Measurements from ENCODE around the gene NSRP1. TPM values are rescaled to one million over a fixed set of nuclear protein-coding genes. Genes with fewer than 3 reads are reported as not detected.
"Not testable (repeated sequence)": the region's sequence is repeated elsewhere in the genome, so short reads cannot be mapped to it uniquely, and the experiment has no call there.

NSRP1 gene
- total RNA-seq, 1 donor from 2014 or later, result 16.3 TPM

DNA sequence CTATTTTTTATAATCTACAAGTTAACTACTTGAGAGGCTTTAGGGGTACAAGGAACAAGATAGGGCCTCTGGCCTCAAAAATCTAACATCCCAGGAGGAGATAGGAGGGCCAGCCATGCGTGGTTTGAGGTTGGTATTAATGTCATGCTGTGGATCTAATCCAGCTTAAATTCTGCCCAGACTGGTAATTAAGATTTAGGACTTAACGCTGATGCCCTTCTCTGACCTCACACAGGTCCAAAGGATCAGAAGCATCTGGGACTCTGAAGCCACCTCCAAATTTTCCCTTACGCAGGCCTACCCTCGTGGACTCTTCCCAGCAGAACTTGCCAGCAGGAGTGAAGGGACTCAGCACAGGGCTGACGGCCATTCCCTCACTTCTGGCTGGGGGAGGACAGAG is 103.8 kb downstream of the NSRP1 start:
- no peak for DNase-seq (ENCODE audit: low read depth)

DNA sequence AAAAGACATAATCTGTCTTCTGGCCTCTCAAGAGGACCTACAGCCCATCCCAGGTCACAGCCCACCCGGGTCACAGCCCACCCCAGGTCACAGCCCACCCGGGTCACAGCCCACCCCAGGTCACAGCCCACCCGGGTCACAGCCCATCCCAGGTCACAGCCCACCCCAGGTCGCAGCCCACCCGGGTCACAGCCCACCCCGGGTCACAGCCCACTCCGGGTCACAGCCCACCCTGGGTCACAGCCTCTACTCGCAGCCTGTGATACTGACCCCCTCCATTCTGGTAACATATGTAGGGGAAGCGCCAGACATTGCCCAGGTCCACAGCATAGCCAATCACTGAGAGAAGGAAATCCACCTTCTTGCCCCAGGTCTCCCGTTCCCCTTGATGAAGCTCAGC is 104.7 kb downstream of the NSRP1 start:
- DNase-seq (ENCODE audit: low read depth), result no peak

DNA sequence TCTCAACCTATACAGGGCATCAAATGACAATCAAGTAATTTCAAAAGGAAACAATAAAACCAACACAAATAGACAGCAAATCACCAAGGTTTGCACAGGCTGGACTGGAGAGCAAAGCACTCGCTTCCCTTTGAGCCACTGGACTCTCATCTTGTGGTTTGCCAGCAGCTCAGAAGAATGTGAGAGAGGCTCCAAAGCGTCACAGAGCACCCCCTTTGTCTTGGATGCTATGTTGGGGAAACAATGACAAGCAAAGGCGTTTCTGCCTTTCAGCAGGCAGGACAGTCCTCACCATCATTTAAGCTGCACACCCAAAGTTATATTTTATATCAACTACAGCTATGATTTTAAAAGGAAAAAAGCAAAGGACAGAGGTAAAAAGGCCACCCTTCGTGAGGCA is 105.6 kb downstream of the NSRP1 start:
- no peak for DNase-seq (ENCODE audit: low read depth)

DNA sequence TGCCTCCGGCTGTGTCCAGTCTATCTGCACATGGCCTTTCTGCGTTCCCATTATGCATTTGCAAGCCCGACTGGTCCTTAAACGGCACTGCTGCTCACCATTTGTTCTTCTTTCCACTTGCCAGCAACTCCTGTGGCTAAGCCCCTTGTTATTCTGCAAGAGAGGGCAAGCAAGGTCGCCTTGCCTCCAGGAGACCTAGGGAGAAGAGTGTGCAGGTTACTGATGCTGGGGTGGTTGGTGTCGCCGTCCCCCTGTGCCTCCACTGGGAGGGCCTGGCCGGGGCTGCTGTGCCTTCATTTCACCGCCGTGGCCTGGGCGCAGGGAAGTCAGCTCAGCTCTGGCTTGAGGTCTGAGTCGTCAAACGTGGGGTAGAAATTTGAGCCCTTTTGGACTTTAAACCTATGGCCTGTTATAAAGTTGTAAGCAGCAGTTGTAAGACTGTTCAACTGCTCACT is 106.1 kb downstream of the NSRP1 start:
- no peak for DNase-seq (ENCODE audit: low read depth)

DNA sequence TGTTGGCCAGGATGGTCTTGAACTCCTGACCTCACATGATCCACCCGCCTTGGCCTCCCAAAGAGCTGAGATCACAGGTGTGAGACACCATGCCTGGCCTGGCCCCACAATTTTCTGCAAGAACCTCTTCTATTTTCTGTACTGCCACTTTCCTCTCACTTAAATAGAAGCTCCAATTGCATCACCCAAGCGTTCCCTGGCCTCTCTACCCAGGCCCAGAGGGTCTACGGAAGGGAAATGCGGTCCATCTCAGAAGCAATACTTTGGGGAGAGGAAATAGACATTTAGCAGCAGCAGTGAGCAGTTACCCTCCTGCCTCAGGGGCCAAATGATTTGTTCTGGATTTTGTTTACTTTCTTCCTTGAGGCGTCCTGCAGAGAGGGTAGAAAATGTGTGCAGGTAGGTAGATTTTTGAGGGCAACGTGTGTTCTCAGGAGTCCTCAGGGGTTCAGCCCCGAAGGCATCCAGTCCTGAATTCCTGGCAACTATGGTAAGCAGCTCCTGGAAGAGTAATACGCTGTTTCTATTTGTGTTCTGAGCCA is 107.9 kb downstream of the NSRP1 start:
- no peak for DNase-seq (ENCODE audit: low read depth)

DNA sequence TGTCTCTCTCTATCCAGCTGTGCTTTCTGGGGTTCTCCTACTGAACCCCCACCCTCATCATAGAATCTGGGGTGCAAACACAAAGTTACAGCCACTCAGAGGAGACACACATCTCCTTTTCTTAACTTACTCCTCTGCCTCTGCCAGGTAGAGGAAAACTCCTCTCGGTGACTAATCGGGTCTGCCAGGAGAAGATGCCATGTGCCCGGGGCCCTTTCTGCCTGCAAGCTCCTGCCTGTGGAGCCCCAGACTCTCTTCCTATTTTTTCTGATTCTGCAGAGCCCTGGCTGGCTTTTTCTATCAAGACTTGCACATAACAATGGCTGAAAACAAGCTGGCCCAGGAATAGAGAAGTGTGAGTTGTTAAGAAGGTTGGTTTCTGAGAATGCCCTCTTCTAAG is 108.5 kb downstream of the NSRP1 start:
- no peak for DNase-seq (ENCODE audit: low read depth)

DNA sequence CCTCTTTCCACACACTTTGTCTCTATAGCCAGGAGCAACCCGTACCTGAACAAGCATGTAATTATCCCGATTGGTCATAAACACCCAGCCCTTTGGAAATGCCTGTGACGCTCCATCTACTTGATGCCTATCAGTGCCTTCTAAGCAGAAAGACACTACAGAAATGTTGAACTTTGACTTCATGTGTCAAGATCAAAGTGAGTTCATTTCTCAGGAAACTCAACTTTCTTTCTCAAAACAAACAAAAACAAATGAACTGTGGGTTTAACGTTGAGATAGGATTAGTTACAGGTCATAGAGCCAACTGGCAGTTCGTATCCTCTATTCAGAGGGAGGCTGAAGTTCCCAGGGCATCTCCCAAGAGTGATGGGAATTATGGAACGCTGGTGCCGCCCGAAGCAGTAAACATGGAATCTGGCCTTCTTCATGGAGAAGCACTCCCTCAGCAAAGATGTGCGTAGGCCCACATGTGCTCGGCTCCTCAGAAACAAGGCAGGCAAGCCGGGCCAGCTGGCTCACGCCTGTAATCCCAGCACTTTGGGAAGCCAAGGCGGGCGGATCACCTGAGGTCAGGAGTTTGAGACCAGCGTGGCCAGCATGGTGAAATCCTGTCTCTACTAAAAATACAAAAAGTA is 109.4 kb downstream of the NSRP1 start:
- DNase-seq (ENCODE audit: low read depth), result no peak

DNA sequence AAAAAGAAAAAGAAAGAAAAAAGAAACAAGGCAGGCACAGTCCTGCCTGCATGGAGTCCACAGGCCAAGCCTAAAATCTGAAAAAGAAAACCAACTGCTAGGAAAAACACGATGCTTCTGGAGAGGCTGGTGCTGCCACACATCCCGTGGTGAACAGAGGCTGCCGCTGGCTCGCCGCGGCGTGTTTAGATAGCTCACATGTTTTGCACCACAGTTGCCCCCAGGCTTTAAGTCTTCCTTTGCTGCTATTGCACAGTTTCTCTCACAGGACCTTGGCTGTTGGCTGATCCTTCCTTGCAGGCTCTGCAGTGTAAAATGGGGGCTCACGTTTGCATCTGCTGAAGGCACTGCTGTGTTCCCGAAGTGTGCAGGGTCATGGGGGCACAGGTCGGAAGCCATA is 110.3 kb downstream of the NSRP1 start:
- DNase-seq (ENCODE audit: low read depth), result no peak

DNA sequence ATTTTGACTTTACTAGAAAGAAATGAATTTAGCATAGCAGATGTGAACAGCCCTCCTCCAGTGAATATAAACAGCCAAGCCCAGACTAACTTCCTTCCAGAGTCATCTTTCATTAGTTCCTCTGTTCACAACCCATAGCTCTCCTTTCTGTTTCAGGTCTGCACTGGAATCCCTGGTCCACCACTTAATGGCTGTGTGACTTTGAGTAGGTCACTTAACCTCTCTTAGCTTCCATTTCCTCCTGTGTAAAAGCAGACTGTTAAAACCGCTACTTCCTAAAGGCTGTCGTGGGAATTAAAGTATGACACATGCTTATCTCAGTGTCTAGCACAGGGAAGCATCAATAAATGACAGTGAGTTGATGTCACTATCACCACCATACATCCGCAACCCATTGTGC is 111.4 kb downstream of the NSRP1 start:
- no peak for DNase-seq (ENCODE audit: low read depth)

DNA sequence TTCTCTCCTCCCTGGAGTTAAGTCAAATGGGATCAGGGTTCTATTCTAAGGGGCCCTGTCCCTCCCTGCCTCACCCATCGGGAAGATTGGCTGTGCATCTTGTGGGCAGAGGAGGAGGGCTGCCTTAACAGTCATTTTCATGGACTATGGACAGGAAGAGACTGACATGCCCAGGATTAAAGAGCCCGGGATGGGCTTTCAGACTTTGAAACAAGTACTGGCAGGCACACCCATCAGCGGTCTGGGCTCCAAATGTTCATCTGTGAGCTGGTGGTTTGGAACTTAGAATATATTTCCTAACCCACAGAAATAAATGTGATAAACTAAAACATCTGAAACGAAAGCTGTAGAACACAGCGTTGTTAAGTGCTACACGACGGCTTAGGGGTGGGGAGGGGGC is 112.4 kb downstream of the NSRP1 start:
- DNase-seq (ENCODE audit: low read depth), result no peak

DNA sequence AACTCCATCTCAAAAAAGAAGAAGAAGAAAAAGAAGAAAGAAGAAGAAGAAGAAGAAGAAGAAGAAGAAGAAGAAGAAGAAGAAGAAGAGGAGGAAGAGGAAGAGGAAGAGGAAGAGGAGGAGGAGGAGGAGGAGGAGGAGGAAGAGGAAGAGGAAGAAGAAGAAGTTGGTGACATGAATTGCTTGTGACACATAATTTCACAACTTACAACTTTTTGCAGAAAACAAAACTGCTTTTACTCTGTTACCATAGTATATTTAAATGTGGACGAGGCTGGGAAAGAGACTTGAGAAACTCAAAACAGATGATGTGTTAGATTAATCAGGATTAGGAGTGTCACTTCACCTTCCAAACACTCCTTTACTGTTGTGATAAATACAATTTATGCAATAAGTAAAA is 113.4 kb downstream of the NSRP1 start:
- DNase-seq (ENCODE audit: low read depth), result not testable (repeated sequence)

DNA sequence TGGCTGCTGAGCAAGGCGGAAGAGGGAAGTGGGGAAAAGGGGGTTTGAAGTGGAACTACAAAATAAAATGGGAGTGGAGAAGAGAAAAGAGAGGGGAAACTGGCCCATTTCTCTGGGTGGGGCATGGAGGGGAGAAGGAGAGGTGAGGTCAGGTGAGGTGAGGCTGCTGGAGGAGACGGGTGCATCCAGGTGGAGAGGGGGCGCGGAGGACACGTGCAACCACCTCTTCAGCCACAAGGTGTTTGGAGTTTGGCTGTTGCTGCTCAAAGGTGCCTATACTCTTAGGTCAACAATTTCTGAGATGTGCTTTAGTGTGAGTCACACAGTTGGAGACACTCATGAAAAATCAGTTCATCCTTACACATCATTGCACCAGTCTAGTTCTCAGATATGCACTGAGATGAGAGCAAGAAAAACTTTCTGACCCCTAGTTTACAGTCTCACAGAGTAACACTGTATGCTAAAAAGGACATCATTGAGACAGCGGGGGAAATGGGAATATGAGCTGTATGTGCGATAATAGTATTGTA is 114.0 kb downstream of the NSRP1 start:
- no peak for DNase-seq (ENCODE audit: low read depth)

DNA sequence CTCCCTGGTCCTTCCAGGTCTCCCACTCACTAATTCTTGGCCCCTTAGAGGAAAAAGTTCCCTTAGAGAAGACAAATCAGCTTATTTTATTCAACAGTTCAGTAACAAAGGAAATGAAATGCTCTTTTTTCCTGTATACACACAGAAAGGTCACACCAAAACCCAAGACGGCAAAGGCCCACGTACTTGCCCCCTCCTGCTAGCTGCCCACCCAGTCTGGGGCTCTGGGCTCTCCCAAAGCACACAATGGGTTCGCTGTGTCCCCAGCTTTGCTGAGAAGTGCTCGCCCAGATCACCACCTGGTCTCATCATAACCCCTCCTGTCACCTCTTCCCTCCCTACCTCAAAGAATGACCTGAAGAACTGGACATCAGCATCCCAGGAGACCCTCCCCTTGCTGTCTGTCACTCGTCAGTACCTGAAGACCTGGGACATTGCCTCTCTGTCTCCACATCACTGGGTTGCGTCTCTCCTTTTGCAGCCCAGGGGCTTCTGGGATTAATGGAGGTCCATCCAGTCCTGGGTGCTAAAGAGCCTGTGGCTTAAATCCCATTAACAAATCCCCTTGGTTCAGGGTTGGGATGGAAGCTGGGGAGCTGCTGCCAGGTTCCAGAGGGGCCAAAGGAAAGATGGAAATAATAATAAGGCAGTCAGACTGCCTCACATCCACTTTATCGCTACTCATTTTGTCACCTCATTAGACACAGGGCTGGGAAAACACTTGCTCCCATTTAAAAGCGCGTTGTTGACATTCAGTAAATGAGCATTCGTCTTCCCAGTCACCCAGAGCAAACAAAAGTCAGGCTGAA is 115.6 kb downstream of the NSRP1 start:
- no peak for DNase-seq (ENCODE audit: low read depth)

DNA sequence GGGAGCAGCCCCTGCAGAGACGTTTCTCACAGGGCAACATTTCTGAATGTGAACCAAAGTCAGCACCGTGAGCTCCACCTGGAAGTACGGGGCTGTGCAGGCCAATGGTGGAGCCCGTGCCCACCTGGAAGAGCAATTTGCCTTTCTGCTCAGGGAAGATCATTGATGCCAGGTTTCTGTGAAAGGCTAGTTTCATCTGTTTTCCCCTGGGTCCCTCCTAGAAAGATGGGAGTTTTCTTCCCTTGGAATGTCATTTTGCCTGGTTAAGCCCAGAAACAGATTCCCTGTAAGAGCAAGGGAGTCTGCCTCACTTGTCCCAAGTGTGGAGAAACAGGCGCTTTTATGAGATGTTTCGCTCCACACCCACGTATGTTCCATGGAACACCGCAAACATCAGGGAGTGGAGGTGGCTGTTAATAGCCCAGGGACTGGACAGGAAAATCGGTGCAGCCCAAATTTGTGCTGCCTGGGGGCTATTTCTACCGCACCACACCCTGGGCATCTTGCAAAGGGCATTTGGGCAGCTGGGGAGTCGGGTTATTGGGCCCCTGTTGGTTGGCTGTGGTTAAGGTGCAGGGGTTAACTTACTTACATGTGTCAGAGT is 116.3 kb downstream of the NSRP1 start:
- no peak for DNase-seq (ENCODE audit: low read depth)

DNA sequence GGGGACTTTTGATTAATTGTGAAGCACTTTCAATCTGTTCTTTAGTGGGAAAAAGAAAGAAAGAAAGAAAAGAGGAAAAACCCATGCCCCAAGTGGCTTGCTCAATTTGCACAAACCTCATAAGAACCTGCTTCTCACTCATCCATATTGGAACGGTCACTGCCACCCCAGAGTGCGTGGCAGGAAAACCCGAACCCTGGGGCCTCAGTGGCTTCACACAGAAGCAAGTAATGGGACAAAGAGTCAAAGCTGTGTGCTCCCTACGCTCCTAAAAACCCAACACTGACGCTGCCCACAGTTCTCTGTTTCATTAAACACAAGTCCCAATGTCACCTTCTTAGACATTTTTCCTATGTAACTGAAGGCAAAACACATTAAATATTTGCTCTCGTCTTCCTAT is 117.7 kb downstream of the NSRP1 start:
- no peak for DNase-seq (ENCODE audit: low read depth)

DNA sequence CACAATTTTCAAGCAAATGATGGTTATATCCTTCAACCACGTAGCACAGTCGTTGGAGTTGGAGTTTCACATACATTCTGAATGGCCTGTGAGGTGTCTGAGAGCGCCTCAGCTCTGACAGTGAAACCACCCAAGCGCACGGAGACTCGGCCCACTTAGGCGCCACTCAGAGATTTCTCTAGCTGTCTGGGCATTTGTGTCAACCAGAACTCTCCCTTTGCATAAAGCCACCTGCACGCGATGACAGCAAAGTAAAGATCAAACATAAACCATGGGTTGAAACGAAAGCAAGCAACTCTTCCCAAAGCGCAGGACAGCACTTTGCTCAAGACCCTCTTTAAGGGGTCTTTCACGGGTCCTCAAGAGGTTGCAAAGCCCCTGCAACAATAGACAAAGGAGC is 118.3 kb downstream of the NSRP1 start:
- DNase-seq (ENCODE audit: low read depth), result no peak

DNA sequence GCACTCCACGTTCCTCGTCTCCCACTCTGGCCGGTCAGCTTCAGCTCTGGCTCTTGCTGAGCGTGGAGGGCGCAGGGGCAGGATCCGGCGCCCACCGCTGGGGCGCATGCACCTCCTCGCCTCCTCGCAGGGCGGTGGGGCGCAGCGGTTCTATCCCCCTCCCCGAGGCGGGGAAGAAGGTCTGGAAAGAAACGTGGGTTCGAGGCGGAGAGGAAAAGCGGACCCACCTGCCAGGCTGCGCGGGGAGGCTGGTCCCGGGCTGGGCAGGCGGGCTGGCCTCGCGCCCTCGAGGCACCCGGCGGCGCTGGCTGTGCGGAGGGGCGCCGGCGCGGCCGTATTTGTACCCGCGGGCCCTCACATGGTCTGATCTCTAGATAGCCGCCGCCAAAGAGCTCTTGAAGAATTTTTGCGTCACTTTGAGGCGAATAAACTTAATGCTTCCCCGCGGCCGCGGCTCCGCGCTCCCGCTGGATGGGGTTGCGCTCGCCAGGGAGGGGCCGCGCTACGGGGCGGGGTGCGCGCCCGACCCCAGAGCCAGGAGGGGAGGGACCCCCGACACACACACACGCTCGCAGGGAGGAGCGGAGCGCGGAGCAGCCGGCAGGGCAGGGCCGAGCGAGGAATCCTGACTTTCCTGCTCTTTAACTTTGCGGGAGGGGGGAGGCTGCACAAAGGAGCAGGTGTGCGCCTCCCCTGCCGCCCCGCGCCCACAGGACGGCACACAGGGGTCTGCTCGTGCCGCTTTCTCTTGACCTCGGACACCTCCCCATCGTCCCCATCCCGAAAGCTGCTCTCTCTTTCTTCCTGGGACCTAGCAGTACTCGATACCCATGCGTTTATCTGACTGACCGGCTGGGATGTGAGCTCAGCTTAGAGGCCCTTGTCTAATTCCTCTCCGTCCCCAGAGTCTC is 119.0 kb downstream of the NSRP1 start, which contains the start of gene SLC6A4:
Gene SLC6A4 (minus strand): TSS at position 312 of the 911 bp plus-strand sequence. CDS start 13,739 bp downstream, outside the sequence.
- no peak for DNase-seq (ENCODE audit: low read depth)
